Lower leg skin (tissue), 3 donors: ENCODE results near the gene TM9SF4.

Source experiments
- CTCF ChIP-seq, 3 donors: fragments of 450-650 bp; IDR thresholded peaks; one replicate each; pipeline ENCODE4 v1.5.1; 2016; ENCODE audit warnings: antibody characterized with exemption in 3 of 3, mild to moderate bottlenecking in 3 of 3, moderate library complexity in 2 of 3
- POLR2A ChIP-seq, 2 donors: fragments of 450-650 bp; IDR thresholded peaks; one replicate each; pipeline ENCODE4 v1.6.1; 2016 to 2017; ENCODE audit warnings: antibody characterized with exemption in 2 of 2, mild to moderate bottlenecking in 1 of 2, moderate library complexity in 1 of 2

- no peak for TF ChIP-seq CTCF (IDR thresholded peaks at IDR 0.05)
- TF ChIP-seq POLR2A (IDR thresholded peaks at IDR 0.05), result no peak
Observed at GRCh38 chr20:32079655-32080109, 29.8 kb upstream of the TM9SF4 start.
